ENCODE measurements around the gene PLCL2. TPM values are rescaled to one million over a fixed set of nuclear protein-coding genes. Genes with fewer than 3 reads are reported as not detected.

Gene PLCL2
- polyA plus RNA-seq, 1 experiment: 0.94 TPM

DNA sequence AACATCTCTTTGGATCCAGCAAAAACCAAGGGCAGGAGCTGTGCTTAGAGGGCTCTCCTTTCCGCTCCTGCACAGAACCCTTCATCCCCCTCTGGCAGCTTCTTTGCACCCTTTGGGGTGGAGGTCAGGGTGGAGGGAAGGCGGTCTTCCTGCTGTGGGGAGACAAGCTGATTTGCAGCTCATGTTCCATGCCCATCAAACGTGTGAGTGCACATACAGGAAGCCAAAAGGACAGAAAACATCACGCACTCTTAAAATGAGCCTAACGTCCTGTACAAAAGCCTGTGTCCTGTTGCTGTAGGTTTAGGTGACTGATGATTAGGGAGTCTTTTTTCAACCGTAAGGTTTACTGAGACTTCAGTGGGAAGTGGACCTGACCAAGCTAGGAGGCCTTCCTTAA lies 195.2 kb downstream of the PLCL2 start:
- POLR2A ChIA-PET: no interaction called here
- Histone ChIP-seq H3K4me3 (ENCODE audit: low read depth, low read length) (no peak overlapping the region), H3K27me3 (ENCODE audit: control insufficient read depth, insufficient read depth, low read length) (no peaks in the 10 kb centered on the region), H3K27ac (ENCODE audit: low read depth, low read length) (no peak overlapping the region), H3K9me3 (ENCODE audit: control insufficient read depth, insufficient read depth, low read length) (no peaks in the 10 kb centered on the region)
- no peak for DNase-seq (ENCODE audit: low read depth, low spot score)
- CTCF ChIA-PET: no interaction called here
- TF ChIP-seq, protein P1, sequence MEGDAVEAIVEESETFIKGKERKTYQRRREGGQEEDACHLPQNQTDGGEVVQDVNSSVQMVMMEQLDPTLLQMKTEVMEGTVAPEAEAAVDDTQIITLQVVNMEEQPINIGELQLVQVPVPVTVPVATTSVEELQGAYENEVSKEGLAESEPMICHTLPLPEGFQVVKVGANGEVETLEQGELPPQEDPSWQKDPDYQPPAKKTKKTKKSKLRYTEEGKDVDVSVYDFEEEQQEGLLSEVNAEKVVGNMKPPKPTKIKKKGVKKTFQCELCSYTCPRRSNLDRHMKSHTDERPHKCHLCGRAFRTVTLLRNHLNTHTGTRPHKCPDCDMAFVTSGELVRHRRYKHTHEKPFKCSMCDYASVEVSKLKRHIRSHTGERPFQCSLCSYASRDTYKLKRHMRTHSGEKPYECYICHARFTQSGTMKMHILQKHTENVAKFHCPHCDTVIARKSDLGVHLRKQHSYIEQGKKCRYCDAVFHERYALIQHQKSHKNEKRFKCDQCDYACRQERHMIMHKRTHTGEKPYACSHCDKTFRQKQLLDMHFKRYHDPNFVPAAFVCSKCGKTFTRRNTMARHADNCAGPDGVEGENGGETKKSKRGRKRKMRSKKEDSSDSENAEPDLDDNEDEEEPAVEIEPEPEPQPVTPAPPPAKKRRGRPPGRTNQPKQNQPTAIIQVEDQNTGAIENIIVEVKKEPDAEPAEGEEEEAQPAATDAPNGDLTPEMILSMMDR (IDR thresholded peaks at IDR 0.05; ENCODE audit: low read depth, low read length): no peak

DNA sequence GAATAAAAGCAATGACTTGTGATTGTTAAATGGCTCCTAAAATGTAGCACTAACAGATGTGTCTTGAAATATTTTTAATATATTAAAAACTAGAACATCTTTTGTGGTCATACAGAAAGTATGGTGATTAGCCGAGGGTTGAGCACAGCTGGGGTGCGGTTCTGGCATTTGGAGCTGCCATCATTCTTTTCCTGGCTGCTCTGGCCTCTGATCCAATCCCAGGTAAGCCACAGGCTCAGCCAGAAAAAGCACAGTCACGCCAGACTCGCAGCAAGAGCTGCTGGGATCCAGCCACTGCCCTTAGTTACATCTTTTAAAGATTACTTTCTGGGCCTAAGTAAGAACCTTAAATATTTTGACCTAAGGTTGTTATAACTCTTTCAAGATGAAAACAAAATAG lies 196.8 kb downstream of the PLCL2 start:
- TF ChIP-seq, protein P1 (IDR thresholded peaks at IDR 0.05; ENCODE audit: low read depth, low read length): no peak
- no peaks in the 10 kb centered on the region for H3K9me3 ChIP-seq (ENCODE audit: control insufficient read depth, insufficient read depth, low read length)
- ChIA-PET POLR2A (no interaction called here), CTCF (no interaction called here)
- H3K27me3 ChIP-seq (ENCODE audit: control insufficient read depth, insufficient read depth, low read length): no peaks in the 10 kb centered on the region
- no peak overlapping the region for H3K27ac ChIP-seq (ENCODE audit: low read depth, low read length)
- no peak overlapping the region for H3K4me3 ChIP-seq (ENCODE audit: low read depth, low read length)
- no peak for DNase-seq (ENCODE audit: low read depth, low spot score)

DNA sequence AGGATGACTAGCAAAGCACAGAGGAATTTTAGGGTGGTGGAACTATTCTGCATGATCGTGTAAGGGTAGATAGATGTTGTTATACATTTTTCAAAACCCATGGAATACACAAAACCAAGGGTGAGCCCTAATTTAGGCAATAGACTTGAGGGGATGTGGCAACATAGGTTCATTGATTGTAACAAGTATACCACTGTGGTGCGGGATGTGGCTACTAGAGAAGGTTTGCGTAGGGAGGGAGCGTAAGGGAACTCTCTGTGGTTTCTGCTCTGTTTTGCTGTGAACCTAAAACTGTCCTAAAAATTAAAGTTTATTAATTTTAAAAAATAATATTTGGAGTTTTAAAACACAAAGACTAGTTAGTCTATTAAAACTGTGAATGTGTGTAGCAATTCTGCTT lies 202.8 kb downstream of the PLCL2 start:
- H3K9me3 ChIP-seq (ENCODE audit: control insufficient read depth, insufficient read depth, low read length): no peaks in the 10 kb centered on the region
- no peak overlapping the region for H3K27ac ChIP-seq (ENCODE audit: low read depth, low read length)
- DNase-seq (ENCODE audit: low read depth, low spot score): no peak
- TF ChIP-seq, protein P1 (IDR thresholded peaks at IDR 0.05; ENCODE audit: low read depth, low read length): no peak
- ChIA-PET POLR2A (no interaction called here), CTCF (no interaction called here)
- H3K4me3 ChIP-seq (ENCODE audit: low read depth, low read length): no peak overlapping the region
- no peaks in the 10 kb centered on the region for H3K27me3 ChIP-seq (ENCODE audit: control insufficient read depth, insufficient read depth, low read length)

DNA sequence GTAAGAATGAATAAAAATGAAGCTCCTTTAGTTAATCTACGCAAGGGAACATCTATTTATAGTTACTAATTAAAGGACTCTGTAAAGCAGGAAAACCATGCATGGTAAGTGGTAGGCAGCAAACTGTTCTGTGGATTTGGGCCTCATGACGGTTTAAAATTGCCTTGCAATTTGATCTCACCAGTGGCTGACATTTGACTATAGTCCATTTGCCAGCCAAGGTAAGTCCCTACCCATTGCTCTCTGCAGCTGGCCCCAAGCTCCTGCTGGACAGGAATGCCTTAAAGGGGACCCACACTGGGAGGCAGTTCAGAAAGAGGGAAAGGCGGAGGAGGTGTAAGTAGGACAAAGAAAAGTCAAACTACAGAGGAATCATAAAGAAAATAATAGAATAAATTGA lies 203.3 kb downstream of the PLCL2 start:
- H3K9me3 ChIP-seq (ENCODE audit: control insufficient read depth, insufficient read depth, low read length): no peaks in the 10 kb centered on the region
- POLR2A ChIA-PET: no interaction called here
- TF ChIP-seq, protein P1 (IDR thresholded peaks at IDR 0.05; ENCODE audit: low read depth, low read length): no peak
- H3K4me3 ChIP-seq (ENCODE audit: low read depth, low read length): no peak overlapping the region
- CTCF ChIA-PET: no interaction called here
- H3K27me3 ChIP-seq (ENCODE audit: control insufficient read depth, insufficient read depth, low read length): no peaks in the 10 kb centered on the region
- no peak for DNase-seq (ENCODE audit: low read depth, low spot score)
- H3K27ac ChIP-seq (ENCODE audit: low read depth, low read length): no peak overlapping the region

- TF ChIP-seq, protein P1 (IDR thresholded peaks at IDR 0.05; ENCODE audit: low read depth, low read length): no peak
- POLR2A ChIA-PET: no interaction called here
- H3K4me3 ChIP-seq (ENCODE audit: low read depth, low read length): no peak overlapping the region
- H3K27me3 ChIP-seq (ENCODE audit: control insufficient read depth, insufficient read depth, low read length): no peaks in the 10 kb centered on the region
- no peaks in the 10 kb centered on the region for H3K9me3 ChIP-seq (ENCODE audit: control insufficient read depth, insufficient read depth, low read length)
- CTCF ChIA-PET: no interaction called here
- H3K27ac ChIP-seq (ENCODE audit: low read depth, low read length): no peak overlapping the region
- no peak for DNase-seq (ENCODE audit: low read depth, low spot score)
These were observed 204.0 kb downstream of the PLCL2 start for GRCh38 chr3:17088602-17089313.

Measured in AG04450 (cell line).